Suppressor macrophage treated with lipopolysaccharide for 1 hour (primary cell): ENCODE measurements around the gene PARP2.
"Not testable (repeated sequence)": the region's sequence is repeated elsewhere in the genome, so short reads cannot be mapped to it uniquely, and the experiment has no call there.

Experiments used
- DNase-seq, 3 donors: peaks; one replicate each; pipeline ENCODE4 v3.0.0-alpha.2; 2020 to 2022

PARP2 gene

GRCh38 chr14:20343092-20343861, at the start of gene PARP2:
Gene PARP2, plus strand, starts transcription at chr14:20343635. Its CDS starts 7 bp downstream, at chr14:20343642.
- peak; percentile 99 for DNase-seq

GRCh38 chr14:20294636-20295035, 48.8 kb upstream of the PARP2 start:
- no peak for DNase-seq

GRCh38 chr14:20295067-20295466, 48.4 kb upstream of the PARP2 start:
- peak; percentile 84 to 92 (median 88) for DNase-seq

- DNase-seq, result peak in 1 of 3 donors; percentile 3
Observed at GRCh38 chr14:20302042-20302755, 41.2 kb upstream of the PARP2 start.

- peak; percentile 88 to 93 (median 93) for DNase-seq
Observed at GRCh38 chr14:20305265-20306078, 38.0 kb upstream of the PARP2 start, which contains the start of gene TTC5. Gene TTC5, minus strand, starts transcription at chr14:20305951. Its CDS starts 14 bp downstream, at chr14:20305937.

GRCh38 chr14:20306079-20306423, 37.4 kb upstream of the PARP2 start:
- no peak for DNase-seq

GRCh38 chr14:20314026-20314425, 29.4 kb upstream of the PARP2 start:
- no peak for DNase-seq

GRCh38 chr14:20317720-20318119, 25.7 kb upstream of the PARP2 start:
- no peak for DNase-seq

- DNase-seq, result peak; percentile 67 to 87 (median 83)
Observed at GRCh38 chr14:20327005-20327869, 16.2 kb upstream of the PARP2 start.

GRCh38 chr14:20328705-20329104, 14.7 kb upstream of the PARP2 start:
- DNase-seq, result no peak

GRCh38 chr14:20329355-20329754, 14.1 kb upstream of the PARP2 start:
- DNase-seq, result no peak

- no peak for DNase-seq
Observed at GRCh38 chr14:20331053-20331613, 12.3 kb upstream of the PARP2 start.

GRCh38 chr14:20332431-20332787, 11.0 kb upstream of the PARP2 start:
- no peak for DNase-seq

GRCh38 chr14:20332788-20333493, 10.5 kb upstream of the PARP2 start, which contains the start of gene CCNB1IP1:
Gene CCNB1IP1, minus strand, starts transcription at chr14:20333279. Its CDS starts 16,756 bp downstream, at chr14:20316523.
- DNase-seq, result peak; percentile 57 to 68 (median 66)

- no peak for DNase-seq
Observed at GRCh38 chr14:20333494-20333841, 10.0 kb upstream of the PARP2 start.

- DNase-seq, result no peak
Observed at GRCh38 chr14:20334017-20334416, 9.4 kb upstream of the PARP2 start.

GRCh38 chr14:20341032-20341431, 2.4 kb upstream of the PARP2 start:
- not testable (repeated sequence) for DNase-seq

GRCh38 chr14:20341646-20342045, 1.8 kb upstream of the PARP2 start:
- no peak for DNase-seq

GRCh38 chr14:20343862-20344220, 406 bp downstream of the PARP2 start:
- peak; percentile 17 to 56 (median 51) for DNase-seq

- no peak for DNase-seq
Observed at GRCh38 chr14:20345366-20345765, 1.9 kb downstream of the PARP2 start.

- DNase-seq, result no peak
Observed at GRCh38 chr14:20346713-20347112, 3.3 kb downstream of the PARP2 start.
